GM12878 (cell line): Measurements from ENCODE around the gene FCGR1A.
"Not testable (repeated sequence)": the region's sequence is repeated elsewhere in the genome, so short reads cannot be mapped to it uniquely, and the experiment has no call there.

Experiments
- CEBPZ ChIP-seq: fragments of 150-350 bp; IDR thresholded peaks from 2 replicates; pipeline ENCODE4 v1.6.1; 2016; ENCODE audit warnings: low read depth, low read length
- CREM ChIP-seq: IDR thresholded peaks from 2 replicates; pipeline ENCODE4 v1.6.1; 2014; ENCODE audit warnings: antibody characterized with exemption, low read depth
- CTCF ChIP-seq, 3 experiments: IDR thresholded peaks in 2 of 3; conservative IDR thresholded peaks in 1 of 3; 2 replicates each; pipeline ENCODE4 v1.5.1; 2011; ENCODE audit warnings: low read depth in 3 of 3, low read length in 3 of 3, mild to moderate bottlenecking in 3 of 3, control low read depth in 2 of 3, moderate library complexity in 2 of 3, inconsistent platforms in 1 of 3, mixed read lengths in 1 of 3; ENCODE audit not compliant: control insufficient read depth in 2 of 3, insufficient read depth in 1 of 3; ENCODE audit errors: extremely low read depth in 1 of 3
- POLR2A ChIP-seq: IDR thresholded peaks from 2 replicates; pipeline ENCODE4 v1.6.1; 2011; ENCODE audit warnings: low read depth, mild to moderate bottlenecking, low read length
- POLR2AphosphoS5 ChIP-seq: IDR thresholded peaks from 2 replicates; pipeline ENCODE4 v1.6.1; 2011; ENCODE audit warnings: mild to moderate bottlenecking, low read length, inconsistent platforms

- TF ChIP-seq CTCF (IDR thresholded peaks at IDR 0.05 in 2 of 3, conservative IDR thresholded peaks at IDR 0.05 in 1 of 3; ENCODE audit: control insufficient read depth in 2 of 3, extremely low read depth in 1 of 3, insufficient read depth in 1 of 3, low read depth in 3 of 3, low read length in 3 of 3); POLR2A; POLR2AphosphoS5; CEBPZ; CREM: not testable (repeated sequence)
Measured at GRCh38 chr1:149820387-149820786, 37.9 kb downstream of the FCGR1A start.
